NCI-H2029 (cell line): Measurements from ENCODE around the gene KDF1.
"Not testable (repeated sequence)": the region's sequence is repeated elsewhere in the genome, so short reads cannot be mapped to it uniquely, and the experiment has no call there.

Experiments used
- DNase-seq: peaks from one replicate; lab custom pipeline; 2025; lab: John Stamatoyannopoulos, UW

Gene KDF1

GRCh38 chr1:26994020-26994786 lies 33.9 kb upstream of the KDF1 start:
- no peak for DNase-seq

GRCh38 chr1:26993237-26994019 lies 33.2 kb upstream of the KDF1 start, which contains the start of gene TRNP1:
Gene TRNP1, plus strand, starts transcription at chr1:26993692. Its CDS starts 95 bp downstream, at chr1:26993787.
- peak; percentile 42 for DNase-seq

- no peak for DNase-seq
Measured at GRCh38 chr1:26991310-26992116, 31.2 kb upstream of the KDF1 start.

- DNase-seq, result not testable (repeated sequence)
Measured at GRCh38 chr1:26989403-26990109, 29.3 kb upstream of the KDF1 start.

GRCh38 chr1:26986658-26987057 lies 26.4 kb upstream of the KDF1 start:
- DNase-seq, result no peak

- DNase-seq, result no peak
Measured at GRCh38 chr1:26984291-26984690, 24.0 kb upstream of the KDF1 start.

- no peak for DNase-seq
Measured at GRCh38 chr1:26983863-26984262, 23.6 kb upstream of the KDF1 start.

GRCh38 chr1:26981146-26981846 lies 21.0 kb upstream of the KDF1 start:
- no peak for DNase-seq

GRCh38 chr1:26978901-26979300 lies 18.6 kb upstream of the KDF1 start:
- no peak for DNase-seq

GRCh38 chr1:26976621-26977510 lies 16.6 kb upstream of the KDF1 start:
- no peak for DNase-seq

- no peak for DNase-seq
Measured at GRCh38 chr1:26972821-26973220, 12.6 kb upstream of the KDF1 start.

GRCh38 chr1:26972390-26972789 lies 12.1 kb upstream of the KDF1 start:
- DNase-seq, result no peak

GRCh38 chr1:26971590-26971989 lies 11.3 kb upstream of the KDF1 start:
- no peak for DNase-seq

GRCh38 chr1:26970810-26971209 lies 10.5 kb upstream of the KDF1 start:
- DNase-seq, result no peak

GRCh38 chr1:26965628-26966027 lies 5.4 kb upstream of the KDF1 start:
- no peak for DNase-seq

GRCh38 chr1:26965213-26965612 lies 4.9 kb upstream of the KDF1 start:
- no peak for DNase-seq

- DNase-seq, result no peak
Measured at GRCh38 chr1:26961826-26962225, 1.6 kb upstream of the KDF1 start.

- DNase-seq, result no peak
Measured at GRCh38 chr1:26960625-26960966, 328 bp upstream of the KDF1 start.

GRCh38 chr1:26959270-26959669 lies 998 bp downstream of the KDF1 start:
- DNase-seq, result no peak

GRCh38 chr1:26957306-26957705 lies 3.0 kb downstream of the KDF1 start:
- no peak for DNase-seq
